Kidney glomerular epithelial cell (primary cell): ENCODE data around the gene SORL1.

Experiments used
- DNase-seq: peaks from one replicate; lab custom pipeline; 2025; lab: John Stamatoyannopoulos, UW

SORL1 gene

GRCh38 chr11:121508449-121508848, 56.3 kb downstream of the SORL1 start:
- no peak for DNase-seq

GRCh38 chr11:121510438-121510837, 58.3 kb downstream of the SORL1 start:
- no peak for DNase-seq

- no peak for DNase-seq
Observed at GRCh38 chr11:121512468-121513465, 60.7 kb downstream of the SORL1 start.

GRCh38 chr11:121513807-121514206, 61.7 kb downstream of the SORL1 start:
- DNase-seq = no peak

GRCh38 chr11:121514432-121515334, 62.6 kb downstream of the SORL1 start:
- DNase-seq = no peak

GRCh38 chr11:121515335-121515671, 63.2 kb downstream of the SORL1 start:
- DNase-seq = no peak

GRCh38 chr11:121517996-121518395, 65.9 kb downstream of the SORL1 start:
- no peak for DNase-seq

- DNase-seq = no peak
Observed at GRCh38 chr11:121520243-121521144, 68.4 kb downstream of the SORL1 start.

- no peak for DNase-seq
Observed at GRCh38 chr11:121521145-121522042, 69.3 kb downstream of the SORL1 start.

GRCh38 chr11:121522043-121522941, 70.2 kb downstream of the SORL1 start:
- DNase-seq = no peak

- no peak for DNase-seq
Observed at GRCh38 chr11:121523581-121524232, 71.6 kb downstream of the SORL1 start.

GRCh38 chr11:121524233-121524631, 72.1 kb downstream of the SORL1 start:
- DNase-seq = no peak

- DNase-seq = no peak
Observed at GRCh38 chr11:121525376-121525775, 73.3 kb downstream of the SORL1 start.

GRCh38 chr11:121530257-121530656, 78.1 kb downstream of the SORL1 start:
- no peak for DNase-seq

GRCh38 chr11:121533601-121534000, 81.5 kb downstream of the SORL1 start:
- no peak for DNase-seq

- no peak for DNase-seq
Observed at GRCh38 chr11:121534131-121535093, 82.3 kb downstream of the SORL1 start.

GRCh38 chr11:121535129-121535796, 83.1 kb downstream of the SORL1 start:
- DNase-seq = peak; percentile 11
